Left ventricle myocardium inferior (tissue), 1 donor: ENCODE data around the gene ACSS1. TPM values are rescaled to one million over a fixed set of nuclear protein-coding genes. Genes with fewer than 3 reads are reported as not detected.

ENCODE experiments used
- DNase-seq: peaks from one replicate; pipeline ENCODE4 v3.0.0-alpha.2; 2020
- H3K27ac ChIP-seq: fragments of 200-600 bp; replicated peaks from 2 replicates; pipeline ENCODE4 v1.8.0; 2021
- H3K27me3 ChIP-seq: fragments of 200-600 bp; 2 replicates; pipeline ENCODE4 v1.8.0; 2021; ENCODE audit warnings: low read depth
- H3K36me3 ChIP-seq: fragments of 200-600 bp; 2 replicates; pipeline ENCODE4 v1.8.0; 2021
- H3K4me1 ChIP-seq: fragments of 200-600 bp; 2 replicates; pipeline ENCODE4 v1.8.0; 2021
- H3K4me3 ChIP-seq: fragments of 200-600 bp; 2 replicates; pipeline ENCODE4 v1.8.0; 2021; ENCODE audit warnings: mild to moderate bottlenecking, moderate library complexity
- H3K9me3 ChIP-seq: fragments of 200-600 bp; replicated peaks from 2 replicates; pipeline ENCODE4 v1.8.0; 2021
- intact Hi-C: fragments of 100-400 bp; cut with micrococcal nuclease; formaldehyde crosslinking; loops from one replicate; pipeline ENCODE4 v1.11.0; 2022
- total RNA-seq: library from RNA; stranded (reverse); fragmentation: NEBNext Ultra II Directional; extraction: Animal tissue kit (Norgen Biotek cat#: 25700); gene quantifications from one replicate; pipeline ENCODE4 v1.2.1, GENCODE V29; 2021
- TF ChIP-seq, protein P1 (sequence below): fragments of 200-600 bp; IDR thresholded peaks from 2 replicates; pipeline ENCODE4 v1.8.0; 2021; ENCODE audit warnings: antibody characterized with exemption, mild to moderate bottlenecking, borderline replicate concordance
- donor health status: DM: no; HTN: yes; CAD: no; lungs with severe emphysema.

Gene ACSS1
- total RNA-seq, 1 donor from 2014 or later: 159 TPM

DNA sequence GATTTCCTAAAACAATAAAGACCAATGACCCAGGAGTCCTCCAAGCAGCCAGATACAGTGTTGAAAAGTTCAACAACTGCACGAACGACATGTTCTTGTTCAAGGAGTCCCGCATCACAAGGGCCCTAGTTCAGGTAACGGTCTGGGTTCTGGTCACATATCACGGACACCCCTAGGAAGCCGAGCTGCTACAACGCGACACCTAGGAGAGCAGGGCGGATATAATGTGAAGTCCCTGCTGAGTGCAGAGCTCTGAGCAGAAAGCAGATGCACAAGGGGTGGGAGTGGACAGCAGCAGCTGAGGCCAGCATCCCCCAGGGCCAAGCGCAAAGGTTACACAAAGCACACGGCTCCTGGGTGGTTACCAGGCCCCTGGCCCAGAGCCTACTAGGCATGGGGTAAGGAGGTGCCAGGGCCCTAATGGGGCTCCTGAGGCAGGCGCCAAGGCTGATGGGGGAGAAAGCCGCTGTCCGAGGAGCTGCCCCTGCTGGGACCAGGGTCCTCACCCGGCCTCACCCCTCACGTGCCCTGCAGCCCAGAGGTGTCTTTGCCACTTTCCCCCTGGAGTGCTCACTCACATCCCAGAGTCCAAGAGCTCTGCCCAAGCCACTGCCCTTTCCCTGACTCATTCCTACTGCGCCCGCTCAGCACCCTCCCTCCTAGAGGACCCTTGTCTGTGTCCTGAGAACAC lies 100.5 kb downstream of the ACSS1 start:
- TF ChIP-seq, protein P1, sequence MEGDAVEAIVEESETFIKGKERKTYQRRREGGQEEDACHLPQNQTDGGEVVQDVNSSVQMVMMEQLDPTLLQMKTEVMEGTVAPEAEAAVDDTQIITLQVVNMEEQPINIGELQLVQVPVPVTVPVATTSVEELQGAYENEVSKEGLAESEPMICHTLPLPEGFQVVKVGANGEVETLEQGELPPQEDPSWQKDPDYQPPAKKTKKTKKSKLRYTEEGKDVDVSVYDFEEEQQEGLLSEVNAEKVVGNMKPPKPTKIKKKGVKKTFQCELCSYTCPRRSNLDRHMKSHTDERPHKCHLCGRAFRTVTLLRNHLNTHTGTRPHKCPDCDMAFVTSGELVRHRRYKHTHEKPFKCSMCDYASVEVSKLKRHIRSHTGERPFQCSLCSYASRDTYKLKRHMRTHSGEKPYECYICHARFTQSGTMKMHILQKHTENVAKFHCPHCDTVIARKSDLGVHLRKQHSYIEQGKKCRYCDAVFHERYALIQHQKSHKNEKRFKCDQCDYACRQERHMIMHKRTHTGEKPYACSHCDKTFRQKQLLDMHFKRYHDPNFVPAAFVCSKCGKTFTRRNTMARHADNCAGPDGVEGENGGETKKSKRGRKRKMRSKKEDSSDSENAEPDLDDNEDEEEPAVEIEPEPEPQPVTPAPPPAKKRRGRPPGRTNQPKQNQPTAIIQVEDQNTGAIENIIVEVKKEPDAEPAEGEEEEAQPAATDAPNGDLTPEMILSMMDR: no peak
- H3K27ac ChIP-seq: no peak overlapping the region
- H3K36me3 ChIP-seq: peaks cover 24% of the 10 kb centered on the region
- no peak overlapping the region for H3K4me3 ChIP-seq
- H3K9me3 ChIP-seq: no peaks in the 10 kb centered on the region
- intact Hi-C loops: no loop called here
- H3K4me1 ChIP-seq: peaks cover 10% of the 10 kb centered on the region
- no peaks in the 10 kb centered on the region for H3K27me3 ChIP-seq
- no peak for DNase-seq

Other genes with a start within 250 kb of the ACSS1 start
- gene CST7, start 108.9 kb downstream of the ACSS1 start, total RNA-seq: 0.66 TPM
- gene APMAP, start 65.4 kb downstream of the ACSS1 start, total RNA-seq: 23.8 TPM
- 0.33 TPM for gene VSX1, start 24.0 kb upstream of the ACSS1 start, total RNA-seq
- 106 TPM for gene ENTPD6, start 137.6 kb upstream of the ACSS1 start, total RNA-seq
- gene PYGB, start 189.9 kb upstream of the ACSS1 start, total RNA-seq: 218 TPM